ENCODE data around the gene ATP5F1C.

ATP5F1C gene

GRCh38 chr10:7829289-7829834, 41.4 kb downstream of the ATP5F1C start:
- TF ChIP-seq MAX (IDR thresholded peaks at IDR 0.05): no peak
- TF ChIP-seq NFIC (IDR thresholded peaks at IDR 0.05): no peak
- TF ChIP-seq TAF1 (IDR thresholded peaks at IDR 0.05; ENCODE audit: low read depth): no peak

- TF ChIP-seq NFIC (IDR thresholded peaks at IDR 0.05) (no peak), RAD21 (IDR thresholded peaks at IDR 0.05; ENCODE audit: low read depth) (no peak)
Measured at GRCh38 chr10:7832060-7832459, 44.1 kb downstream of the ATP5F1C start.

- TF ChIP-seq TCF12 (IDR thresholded peaks at IDR 0.05; ENCODE audit: low read depth) (no peak), RAD21 (IDR thresholded peaks at IDR 0.05; ENCODE audit: low read depth) (no peak), USF1 (IDR thresholded peaks at IDR 0.05) (no peak), ZBTB7A (IDR thresholded peaks at IDR 0.05; ENCODE audit: low read depth) (no peak), FOXM1 (IDR thresholded peaks at IDR 0.05; ENCODE audit: borderline replicate concordance, low read depth) (no peak), NFIC (IDR thresholded peaks at IDR 0.05) (no peak), EP300 (IDR thresholded peaks at IDR 0.05; ENCODE audit: borderline replicate concordance) (no peak), MAX (IDR thresholded peaks at IDR 0.05) (no peak), TAF1 (IDR thresholded peaks at IDR 0.05; ENCODE audit: low read depth) (no peak), REST (IDR thresholded peaks at IDR 0.05; ENCODE audit: low read depth) (no peak), CREB1 (IDR thresholded peaks at IDR 0.05; ENCODE audit: low read depth) (no peak), YY1 (IDR thresholded peaks at IDR 0.05; ENCODE audit: low read depth) (no peak), TEAD4 (IDR thresholded peaks at IDR 0.05) (no peak), CEBPB (IDR thresholded peaks at IDR 0.05) (no peak), EGR1 (IDR thresholded peaks at IDR 0.05) (no peak)
Measured at GRCh38 chr10:7833210-7833609, 45.2 kb downstream of the ATP5F1C start.

- TF ChIP-seq CEBPB (IDR thresholded peaks at IDR 0.05): no peak
- TF ChIP-seq NFIC (IDR thresholded peaks at IDR 0.05): no peak
- TF ChIP-seq TCF12 (IDR thresholded peaks at IDR 0.05; ENCODE audit: low read depth): no peak
- no peak for TF ChIP-seq REST (IDR thresholded peaks at IDR 0.05; ENCODE audit: low read depth)
- no peak for TF ChIP-seq FOXM1 (IDR thresholded peaks at IDR 0.05; ENCODE audit: borderline replicate concordance, low read depth)
- no peak for TF ChIP-seq TEAD4 (IDR thresholded peaks at IDR 0.05)
- no peak for TF ChIP-seq RAD21 (IDR thresholded peaks at IDR 0.05; ENCODE audit: low read depth)
- TF ChIP-seq MAX (IDR thresholded peaks at IDR 0.05): no peak
- no peak for TF ChIP-seq YY1 (IDR thresholded peaks at IDR 0.05; ENCODE audit: low read depth)
- no peak for TF ChIP-seq TAF1 (IDR thresholded peaks at IDR 0.05; ENCODE audit: low read depth)
- TF ChIP-seq ZBTB7A (IDR thresholded peaks at IDR 0.05; ENCODE audit: low read depth): no peak
- no peak for TF ChIP-seq EGR1 (IDR thresholded peaks at IDR 0.05)
- no peak for TF ChIP-seq EP300 (IDR thresholded peaks at IDR 0.05; ENCODE audit: borderline replicate concordance)
- no peak for TF ChIP-seq USF1 (IDR thresholded peaks at IDR 0.05)
- no peak for TF ChIP-seq CREB1 (IDR thresholded peaks at IDR 0.05; ENCODE audit: low read depth)
Measured at GRCh38 chr10:7834262-7834661, 46.3 kb downstream of the ATP5F1C start.

GRCh38 chr10:7836571-7836970, 48.6 kb downstream of the ATP5F1C start:
- TF ChIP-seq ZBTB7A (IDR thresholded peaks at IDR 0.05; ENCODE audit: low read depth): no peak
- no peak for TF ChIP-seq NFIC (IDR thresholded peaks at IDR 0.05)
- no peak for TF ChIP-seq MAX (IDR thresholded peaks at IDR 0.05)
- no peak for TF ChIP-seq TAF1 (IDR thresholded peaks at IDR 0.05; ENCODE audit: low read depth)
- TF ChIP-seq TEAD4 (IDR thresholded peaks at IDR 0.05): no peak
- no peak for TF ChIP-seq CEBPB (IDR thresholded peaks at IDR 0.05)
- TF ChIP-seq EP300 (IDR thresholded peaks at IDR 0.05; ENCODE audit: borderline replicate concordance): no peak
- TF ChIP-seq CREB1 (IDR thresholded peaks at IDR 0.05; ENCODE audit: low read depth): no peak
- TF ChIP-seq EGR1 (IDR thresholded peaks at IDR 0.05): no peak
- TF ChIP-seq FOXM1 (IDR thresholded peaks at IDR 0.05; ENCODE audit: borderline replicate concordance, low read depth): no peak
- TF ChIP-seq REST (IDR thresholded peaks at IDR 0.05; ENCODE audit: low read depth): no peak
- TF ChIP-seq TCF12 (IDR thresholded peaks at IDR 0.05; ENCODE audit: low read depth): no peak
- TF ChIP-seq USF1 (IDR thresholded peaks at IDR 0.05): no peak
- no peak for TF ChIP-seq RAD21 (IDR thresholded peaks at IDR 0.05; ENCODE audit: low read depth)
- no peak for TF ChIP-seq YY1 (IDR thresholded peaks at IDR 0.05; ENCODE audit: low read depth)
